Epithelial cell of esophagus (primary cell): ENCODE results near the gene PACS1.
"Not testable (repeated sequence)": the region's sequence is repeated elsewhere in the genome, so short reads cannot be mapped to it uniquely, and the experiment has no call there.

ENCODE experiments used
- DNase-seq: peaks from one replicate; pipeline ENCODE4 v3.0.0; 2010; ENCODE audit warnings: low read depth
- H3K4me3 ChIP-seq: 2 replicates; pipeline ENCODE4 v1.5.1; 2011; ENCODE audit warnings: mild to moderate bottlenecking, low read length, control low read depth
- CTCF ChIP-seq: IDR thresholded peaks from 2 replicates; pipeline ENCODE4 v1.5.1; 2011; ENCODE audit warnings: low read depth, mild to moderate bottlenecking, low read length, control low read depth, inconsistent platforms; ENCODE audit not compliant: insufficient read depth; ENCODE audit errors: missing control alignments

The PACS1 gene

DNA sequence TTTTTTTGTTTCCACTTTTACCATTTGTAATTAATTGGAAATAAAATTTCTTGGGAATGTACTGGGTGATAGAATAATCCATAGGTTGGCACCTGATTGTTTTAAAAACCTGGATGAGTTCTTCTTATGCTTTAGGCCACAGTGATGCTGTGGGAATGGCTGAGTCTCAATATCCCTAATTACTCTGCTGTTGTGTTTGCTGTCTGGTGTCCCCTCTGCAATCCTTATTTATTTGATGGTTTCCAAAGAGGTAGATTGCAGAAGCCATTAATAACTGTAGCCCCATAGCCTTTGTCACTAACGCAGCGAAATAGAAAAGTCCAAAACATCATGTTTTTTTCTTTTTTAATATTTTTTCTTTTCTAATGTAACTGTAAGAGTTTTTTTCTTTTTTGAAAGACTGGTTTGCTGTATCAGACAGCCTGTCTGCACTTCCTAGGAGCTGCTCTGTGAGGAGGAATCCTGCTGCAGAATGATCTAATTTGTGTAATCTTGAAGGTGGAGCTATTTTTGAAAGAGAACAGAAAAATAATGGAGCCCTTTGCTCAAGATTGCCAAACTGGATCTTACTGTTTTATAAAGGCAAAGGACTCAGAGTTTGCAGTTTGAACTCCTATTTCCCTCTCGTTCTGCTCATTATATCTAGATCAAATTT lies 14.9 kb downstream of the PACS1 start:
- H3K4me3 ChIP-seq: no peak overlapping the region
- no peak for TF ChIP-seq CTCF
- no peak for DNase-seq

DNA sequence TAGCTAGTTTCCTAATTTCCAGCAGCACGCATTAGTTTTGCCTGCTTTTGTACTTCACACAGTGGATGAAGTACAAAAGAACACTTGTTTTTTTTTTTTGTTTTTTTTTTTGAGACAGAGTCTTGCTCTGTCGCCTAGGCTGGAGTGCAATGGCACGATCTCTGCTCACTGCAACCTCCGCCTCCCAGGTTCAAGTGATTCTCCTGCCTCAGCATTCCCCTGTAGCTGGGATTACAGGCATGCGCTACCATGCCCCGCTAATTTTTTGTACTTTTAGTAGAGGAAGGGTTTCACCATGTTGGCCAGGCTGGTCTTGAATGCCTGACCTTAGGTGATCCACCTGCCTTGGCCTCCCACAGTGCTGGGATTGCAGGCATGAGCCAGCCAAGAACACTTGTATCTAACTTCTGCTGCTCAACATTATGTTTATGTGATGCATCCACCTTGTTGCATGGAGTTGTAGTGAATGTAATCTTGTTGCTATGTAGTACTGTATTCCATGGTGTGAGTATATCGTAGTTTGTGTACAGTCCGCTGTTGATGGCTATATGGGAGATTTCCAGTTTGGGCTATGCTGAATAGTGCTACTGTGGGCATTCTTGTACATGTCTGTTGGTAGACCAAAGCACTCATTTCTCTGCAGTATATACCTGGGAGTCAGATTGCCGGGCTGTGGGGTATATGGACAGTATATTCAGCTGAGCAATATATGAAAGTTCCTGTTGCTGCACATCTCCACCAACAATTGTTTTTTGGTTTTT lies 17.3 kb downstream of the PACS1 start:
- no peak for DNase-seq
- TF ChIP-seq CTCF: no peak
- no peak overlapping the region for H3K4me3 ChIP-seq

GRCh38 chr11:66089067-66089466 lies 19.0 kb downstream of the PACS1 start:
- no peak for TF ChIP-seq CTCF
- DNase-seq: no peak
- H3K4me3 ChIP-seq: no peak overlapping the region

GRCh38 chr11:66090288-66090687 lies 20.2 kb downstream of the PACS1 start:
- no peak for TF ChIP-seq CTCF
- H3K4me3 ChIP-seq: no peak overlapping the region
- no peak for DNase-seq

GRCh38 chr11:66092125-66092524 lies 22.1 kb downstream of the PACS1 start:
- H3K4me3 ChIP-seq, DNase-seq: not testable (repeated sequence)

DNA sequence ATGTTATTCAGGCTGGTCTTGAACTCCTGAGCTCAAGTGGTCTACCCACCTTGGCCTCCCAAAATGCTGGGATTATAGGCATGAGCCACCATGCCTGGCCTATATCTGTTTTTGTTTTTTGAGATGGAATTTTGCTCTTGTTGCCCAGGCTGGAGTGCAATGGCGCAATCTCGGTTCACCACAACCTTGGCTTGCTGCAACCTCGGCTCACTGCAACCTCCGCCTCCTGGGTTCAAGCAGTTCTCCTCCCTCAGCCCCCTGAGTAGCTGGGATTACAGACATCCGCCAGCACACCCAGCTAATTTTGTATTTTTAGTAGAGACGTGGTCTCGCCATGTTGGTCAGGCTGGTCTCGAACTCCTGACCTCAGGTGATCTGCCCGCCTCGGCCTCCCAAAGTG lies 29.7 kb downstream of the PACS1 start:
- not testable (repeated sequence) for DNase-seq, H3K4me3 ChIP-seq

GRCh38 chr11:66100272-66101065 lies 30.4 kb downstream of the PACS1 start:
- TF ChIP-seq CTCF: no peak
- peak; percentile 52 for DNase-seq
- no peak overlapping the region for H3K4me3 ChIP-seq
